Loucy (cell line): ENCODE measurements around the gene SCN9A.

Source experiments
- CTCF ChIP-seq: fragments of 200-600 bp; sonication (generic); conservative IDR thresholded peaks from 2 replicates; pipeline ENCODE4 v1.5.1; 2014; ENCODE audit warnings: mild to moderate bottlenecking, antibody characterized with exemption, low read length
- EZH2phosphoT487 ChIP-seq: fragments of 200-600 bp; IDR thresholded peaks from 2 replicates; pipeline ENCODE4 v1.6.1; 2018; ENCODE audit warnings: antibody characterized with exemption, mild to moderate bottlenecking, moderate library complexity, borderline replicate concordance

DNA sequence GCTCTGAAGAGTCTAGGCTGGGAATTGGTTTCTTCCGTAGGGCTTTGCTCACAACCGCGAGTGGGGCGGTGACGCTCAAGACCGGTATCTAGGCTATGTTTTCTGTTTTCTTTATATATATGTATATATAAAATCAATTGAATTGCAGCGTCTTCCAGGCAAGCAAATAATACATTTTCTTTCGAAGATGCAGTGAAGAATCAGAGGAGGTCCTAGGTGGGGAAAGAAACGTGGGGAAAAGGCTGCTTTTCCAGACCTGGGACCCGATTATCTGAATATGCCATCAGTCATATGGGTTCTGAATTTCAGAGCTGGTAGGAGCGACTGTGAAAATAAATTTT is 714 bp upstream of the SCN9A start:
- TF ChIP-seq CTCF (no peak), EZH2phosphoT487 (no peak)
